ENCODE data around the gene FNDC3A. TPM values are rescaled to one million over a fixed set of nuclear protein-coding genes. Genes with fewer than 3 reads are reported as not detected.

FNDC3A gene
- total RNA-seq, 2 donors from 2014 or later: 53.7 to 62.8 TPM

GRCh38 chr13:49029570-49029969, 53.9 kb downstream of the FNDC3A start:
- Histone ChIP-seq H3K36me3 (replicated peaks in 1 of 2; ENCODE audit: insufficient read depth in 1 of 2, low read depth in 2 of 2) (no peaks in the 10 kb centered on the region), H3K4me1 (no peaks in the 10 kb centered on the region), H3K27ac (no peak overlapping the region), H3K9me3 (no peaks in the 10 kb centered on the region), H3K27me3 (no peaks in the 10 kb centered on the region), H3K4me3 (no peak overlapping the region)
- TF ChIP-seq CTCF (IDR thresholded peaks at IDR 0.05): no peak
- no peak for TF ChIP-seq POLR2A (IDR thresholded peaks at IDR 0.05)
- intact Hi-C loops (cut with DNase I): no loop called here
- 85 to 88% methylated on average over 2 of the region's 2 CpGs for WGBS, 2 donors
- DNase-seq (no peak), ATAC-seq (no peak)

GRCh38 chr13:49030213-49030612, 54.5 kb downstream of the FNDC3A start:
- Histone ChIP-seq H3K36me3 (replicated peaks in 1 of 2; ENCODE audit: insufficient read depth in 1 of 2, low read depth in 2 of 2) (no peaks in the 10 kb centered on the region), H3K27me3 (no peaks in the 10 kb centered on the region), H3K9me3 (no peaks in the 10 kb centered on the region), H3K4me3 (no peak overlapping the region), H3K4me1 (no peaks in the 10 kb centered on the region), H3K27ac (no peak overlapping the region)
- no peak for TF ChIP-seq CTCF (IDR thresholded peaks at IDR 0.05)
- no peak for TF ChIP-seq POLR2A (IDR thresholded peaks at IDR 0.05)
- intact Hi-C loops (cut with DNase I): no loop called here
- ATAC-seq: no peak
- DNase-seq: no peak
- WGBS, 2 donors: 72 to 81% methylated on average over 2 of the region's 2 CpGs

- Histone ChIP-seq H3K9me3 (no peaks in the 10 kb centered on the region), H3K27ac (no peak overlapping the region), H3K36me3 (replicated peaks in 1 of 2; ENCODE audit: insufficient read depth in 1 of 2, low read depth in 2 of 2) (no peaks in the 10 kb centered on the region), H3K4me1 (no peaks in the 10 kb centered on the region), H3K27me3 (no peaks in the 10 kb centered on the region), H3K4me3 (no peak overlapping the region)
- TF ChIP-seq CTCF (IDR thresholded peaks at IDR 0.05): no peak
- no peak for TF ChIP-seq POLR2A (IDR thresholded peaks at IDR 0.05)
- DNase-seq (no peak), ATAC-seq (no peak)
- intact Hi-C loops (cut with DNase I): no loop called here
- whole genome bisulfite sequencing, 2 donors: 96 to 100% methylated on average over 3 of the region's 3 CpGs
Measured at GRCh38 chr13:49040872-49041271, 65.2 kb downstream of the FNDC3A start.

- DNase-seq: no peak
- Histone ChIP-seq H3K4me1 (no peaks in the 10 kb centered on the region), H3K27me3 (no peaks in the 10 kb centered on the region), H3K36me3 (replicated peaks in 1 of 2; ENCODE audit: insufficient read depth in 1 of 2, low read depth in 2 of 2) (no peaks in the 10 kb centered on the region), H3K9me3 (no peaks in the 10 kb centered on the region), H3K27ac (no peak overlapping the region), H3K4me3 (no peak overlapping the region)
- intact Hi-C loops (cut with DNase I): no loop called here
- no peak for TF ChIP-seq CTCF (IDR thresholded peaks at IDR 0.05)
- no peak for TF ChIP-seq POLR2A (IDR thresholded peaks at IDR 0.05)
- 94 to 95% methylated on average over 2 of the region's 2 CpGs for WGBS, 2 donors
- no peak for ATAC-seq
Measured at GRCh38 chr13:49042476-49042875, 66.8 kb downstream of the FNDC3A start.

GRCh38 chr13:49044008-49044407, 68.3 kb downstream of the FNDC3A start:
- ATAC-seq (no peak), DNase-seq (no peak)
- Histone ChIP-seq H3K4me1 (no peaks in the 10 kb centered on the region), H3K4me3 (no peak overlapping the region), H3K27me3 (no peaks in the 10 kb centered on the region), H3K27ac (no peak overlapping the region), H3K36me3 (replicated peaks in 1 of 2; ENCODE audit: insufficient read depth in 1 of 2, low read depth in 2 of 2) (no peaks in the 10 kb centered on the region), H3K9me3 (no peaks in the 10 kb centered on the region)
- TF ChIP-seq POLR2A (IDR thresholded peaks at IDR 0.05) (no peak), CTCF (IDR thresholded peaks at IDR 0.05) (no peak)
- WGBS, 2 donors: 67 to 96% methylated on average over 3 of the region's 3 CpGs
- intact Hi-C loops (cut with DNase I): no loop called here
